OCI-LY1 (cell line): ENCODE measurements around the gene RAB3IP.

Experiments
- EZH2 ChIP-seq: fragments of 200-600 bp; sonication (generic), shearing (Covaris generic); IDR thresholded peaks from 2 replicates; pipeline ENCODE4 v1.8.0; 2017; ENCODE audit warnings: borderline replicate concordance, mixed run types, mild to moderate bottlenecking, antibody characterized with exemption, low read length, moderate library complexity, mixed read lengths
- TF ChIP-seq, protein P1 (sequence below): fragments of 200-600 bp; sonication (generic), shearing (Covaris generic); IDR thresholded peaks from 2 replicates; pipeline ENCODE4 v1.5.1; 2017; ENCODE audit warnings: mild to moderate bottlenecking, antibody characterized with exemption, low read length, moderate library complexity, mixed read lengths

DNA sequence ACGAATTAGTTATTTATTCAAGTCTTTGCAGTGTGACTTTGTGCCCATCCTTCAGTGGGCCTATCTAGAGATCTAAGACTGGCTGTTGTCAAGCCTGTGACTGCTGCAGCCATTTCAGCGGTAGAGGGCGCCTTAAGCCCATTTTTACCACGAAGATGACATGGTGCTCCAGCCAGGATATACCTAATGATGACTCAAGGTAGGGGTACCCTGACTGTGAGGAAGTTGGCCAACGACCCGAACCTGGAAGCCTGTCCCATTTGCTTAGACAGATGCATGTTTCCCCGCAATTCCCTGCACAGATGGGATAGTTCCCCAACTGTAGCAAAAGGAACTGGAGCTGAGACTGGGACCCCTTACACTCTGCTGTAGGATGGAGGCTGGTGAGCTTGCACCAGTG lies 41.3 kb downstream of the RAB3IP start:
- no peak for TF ChIP-seq EZH2
- TF ChIP-seq, protein P1, sequence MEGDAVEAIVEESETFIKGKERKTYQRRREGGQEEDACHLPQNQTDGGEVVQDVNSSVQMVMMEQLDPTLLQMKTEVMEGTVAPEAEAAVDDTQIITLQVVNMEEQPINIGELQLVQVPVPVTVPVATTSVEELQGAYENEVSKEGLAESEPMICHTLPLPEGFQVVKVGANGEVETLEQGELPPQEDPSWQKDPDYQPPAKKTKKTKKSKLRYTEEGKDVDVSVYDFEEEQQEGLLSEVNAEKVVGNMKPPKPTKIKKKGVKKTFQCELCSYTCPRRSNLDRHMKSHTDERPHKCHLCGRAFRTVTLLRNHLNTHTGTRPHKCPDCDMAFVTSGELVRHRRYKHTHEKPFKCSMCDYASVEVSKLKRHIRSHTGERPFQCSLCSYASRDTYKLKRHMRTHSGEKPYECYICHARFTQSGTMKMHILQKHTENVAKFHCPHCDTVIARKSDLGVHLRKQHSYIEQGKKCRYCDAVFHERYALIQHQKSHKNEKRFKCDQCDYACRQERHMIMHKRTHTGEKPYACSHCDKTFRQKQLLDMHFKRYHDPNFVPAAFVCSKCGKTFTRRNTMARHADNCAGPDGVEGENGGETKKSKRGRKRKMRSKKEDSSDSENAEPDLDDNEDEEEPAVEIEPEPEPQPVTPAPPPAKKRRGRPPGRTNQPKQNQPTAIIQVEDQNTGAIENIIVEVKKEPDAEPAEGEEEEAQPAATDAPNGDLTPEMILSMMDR: peak; percentile 85
